Myometrial cell (primary cell): ENCODE data around the gene SPDYE6. TPM values are rescaled to one million over a fixed set of nuclear protein-coding genes. Genes with fewer than 3 reads are reported as not detected.

Experiments
- total RNA-seq: library from RNA; depleted of rRNA; stranded (reverse); fragments of >200 nt; gene quantifications from 2 replicates; pipeline ENCODE4 v1.2.3, GENCODE V29; 2015

The SPDYE6 gene
- total RNA-seq: not detected in 2 replicates

GRCh38 chr7:102356344-102356743 lies at the start of gene SPDYE6:
SPDYE6 (minus strand) TSS chr7:102356444; CDS start chr7:102356023, 421 bp downstream.

DNA sequence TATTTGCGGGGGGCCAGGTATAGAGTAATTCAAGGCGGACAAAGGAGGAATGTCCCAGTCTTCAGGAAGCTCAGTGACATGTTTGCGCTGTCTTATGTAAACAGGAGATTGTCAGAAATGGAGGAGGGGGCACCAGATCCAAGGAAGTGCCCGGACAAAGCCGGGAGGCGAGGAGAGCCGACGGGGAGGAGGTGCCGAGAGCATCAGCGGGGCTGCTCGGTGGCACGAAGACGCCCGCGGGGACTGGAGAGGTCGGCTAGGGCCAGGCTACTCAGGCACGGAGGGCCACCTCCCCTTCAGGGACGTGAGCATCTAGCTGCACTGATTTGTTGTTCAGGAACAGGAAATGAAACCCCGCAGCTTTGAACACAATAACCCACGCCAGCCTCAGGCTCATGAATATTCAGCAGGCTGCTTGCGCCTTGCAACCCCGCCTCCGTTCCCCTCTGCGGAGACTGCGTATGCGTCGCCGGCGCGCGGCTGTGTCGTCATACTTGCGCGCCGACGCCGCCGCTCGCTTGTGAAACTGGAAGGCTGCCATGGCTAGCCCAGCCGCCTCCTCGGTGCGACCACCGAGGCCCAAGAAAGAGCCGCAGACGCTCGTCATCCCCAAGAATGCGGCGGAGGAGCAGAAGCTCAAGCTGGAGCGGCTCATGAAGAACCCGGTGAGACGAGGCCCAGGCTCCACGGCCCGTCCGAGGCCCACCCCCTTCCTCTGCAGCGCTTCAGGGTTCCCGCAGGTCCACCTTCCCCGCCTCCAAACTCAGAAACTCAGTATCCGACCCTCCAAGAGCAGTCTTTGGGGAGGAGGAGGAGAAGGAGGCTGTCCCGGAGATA lies 39.8 kb upstream of the SPDYE6 start, which contains the start of gene PRKRIP1:
PRKRIP1 (plus strand) TSS at position 491 of the 837 bp plus-strand sequence; CDS start at position 540, 49 bp downstream.

Other genes with a start within 250 kb of the SPDYE6 start
- gene SH2B2, start 69.6 kb downstream of the SPDYE6 start, total RNA-seq: 1.8 and 4.3 TPM in 2 replicates
- 10.1 and 12.8 TPM in 2 replicates for gene PRKRIP1, start 39.9 kb upstream of the SPDYE6 start, total RNA-seq
- gene ORAI2, start 77.1 kb upstream of the SPDYE6 start, total RNA-seq: 60.5 and 76.4 TPM in 2 replicates
- 10.3 and 42.7 TPM in 2 replicates for gene ALKBH4, start 108.4 kb upstream of the SPDYE6 start, total RNA-seq
- 12.4 and 20.9 TPM in 2 replicates for gene LRWD1, start 108.5 kb upstream of the SPDYE6 start, total RNA-seq
- 10.3 and 14.4 TPM in 2 replicates for gene POLR2J, start 122.5 kb upstream of the SPDYE6 start, total RNA-seq
- gene RASA4B, start 161.3 kb upstream of the SPDYE6 start, total RNA-seq: 3.2 and 5.8 TPM in 2 replicates
- gene UPK3BL2, start 187.3 kb upstream of the SPDYE6 start, total RNA-seq: not detected in 2 replicates
- gene SPDYE2, start 194.8 kb upstream of the SPDYE6 start, total RNA-seq: not detected in 2 replicates
- 3.2 and 10.3 TPM in 2 replicates for gene POLR2J3, start 216.1 kb upstream of the SPDYE6 start, total RNA-seq